Keratinocyte (primary cell): Measurements from ENCODE around the gene RC3H2.

ENCODE experiments used
- EZH2 ChIP-seq: IDR thresholded peaks from one replicate; pipeline ENCODE4 v1.6.1; 2012; ENCODE audit warnings: inconsistent platforms, mild to moderate bottlenecking, low read length, moderate library complexity
- TF ChIP-seq, protein P1 (sequence below), 3 experiments: IDR thresholded peaks in 1 of 3; conservative IDR thresholded peaks in 1 of 3; optimal IDR thresholded peaks in 1 of 3; 2 replicates in 2 of 3; 3 replicates in 1 of 3; pipeline versions ENCODE3 to v1.5.1; 2011; ENCODE audit warnings: low read length in 3 of 3, mild to moderate bottlenecking in 3 of 3, moderate library complexity in 2 of 3, control low read depth in 1 of 3, inconsistent platforms in 1 of 3; ENCODE audit not compliant: insufficient read depth in 2 of 3; ENCODE audit errors: extremely low read depth in 1 of 3

DNA sequence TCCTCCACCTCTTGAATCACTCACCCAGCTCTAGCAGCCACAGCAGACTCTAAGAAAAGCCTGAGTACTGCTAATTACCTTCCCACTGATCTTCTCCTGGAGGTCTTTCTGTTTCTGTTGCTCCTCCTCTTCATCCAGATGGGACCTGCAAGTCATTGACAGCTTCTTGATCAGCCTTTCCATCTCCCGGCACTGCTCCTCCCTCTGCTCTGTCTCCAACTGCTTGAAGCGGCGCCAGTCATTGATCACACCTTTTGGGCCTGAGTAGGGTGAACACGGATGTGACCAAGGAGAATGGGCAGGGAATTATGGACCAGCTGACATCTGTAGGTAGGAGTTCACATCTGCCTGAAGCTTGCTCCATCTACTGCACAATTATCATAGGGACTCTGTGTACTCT, 82.2 kb downstream of the RC3H2 start:
- TF ChIP-seq, protein P1, sequence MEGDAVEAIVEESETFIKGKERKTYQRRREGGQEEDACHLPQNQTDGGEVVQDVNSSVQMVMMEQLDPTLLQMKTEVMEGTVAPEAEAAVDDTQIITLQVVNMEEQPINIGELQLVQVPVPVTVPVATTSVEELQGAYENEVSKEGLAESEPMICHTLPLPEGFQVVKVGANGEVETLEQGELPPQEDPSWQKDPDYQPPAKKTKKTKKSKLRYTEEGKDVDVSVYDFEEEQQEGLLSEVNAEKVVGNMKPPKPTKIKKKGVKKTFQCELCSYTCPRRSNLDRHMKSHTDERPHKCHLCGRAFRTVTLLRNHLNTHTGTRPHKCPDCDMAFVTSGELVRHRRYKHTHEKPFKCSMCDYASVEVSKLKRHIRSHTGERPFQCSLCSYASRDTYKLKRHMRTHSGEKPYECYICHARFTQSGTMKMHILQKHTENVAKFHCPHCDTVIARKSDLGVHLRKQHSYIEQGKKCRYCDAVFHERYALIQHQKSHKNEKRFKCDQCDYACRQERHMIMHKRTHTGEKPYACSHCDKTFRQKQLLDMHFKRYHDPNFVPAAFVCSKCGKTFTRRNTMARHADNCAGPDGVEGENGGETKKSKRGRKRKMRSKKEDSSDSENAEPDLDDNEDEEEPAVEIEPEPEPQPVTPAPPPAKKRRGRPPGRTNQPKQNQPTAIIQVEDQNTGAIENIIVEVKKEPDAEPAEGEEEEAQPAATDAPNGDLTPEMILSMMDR (optimal IDR thresholded peaks at IDR 0.05 in 1 of 3, IDR thresholded peaks at IDR 0.05 in 1 of 3, conservative IDR thresholded peaks at IDR 0.05 in 1 of 3; ENCODE audit: extremely low read depth in 1 of 3, insufficient read depth in 2 of 3, low read length in 3 of 3): no peak
- TF ChIP-seq EZH2: no peak
